Pancreas (tissue), 10 donors: ENCODE results near the gene FCGR3A. TPM values are rescaled to one million over a fixed set of nuclear protein-coding genes. Genes with fewer than 3 reads are reported as not detected.
A peak's percentile ranks its signal among the peaks of the same experiment; 100 is the strongest.
"Not testable (repeated sequence)": the region's sequence is repeated elsewhere in the genome, so short reads cannot be mapped to it uniquely, and the experiment has no call there.

ENCODE experiments used
- ATAC-seq, 4 donors: fragments of 200-7000 bp; cut with Tn5 transposase; one replicate each; pipeline versions ENCODE4 v1.8.0 to v1.9.1; 2020; ENCODE audit warnings: mild to moderate bottlenecking in 4 of 4, moderate library complexity in 4 of 4
- DNase-seq, 6 donors: peaks; one replicate each; pipeline ENCODE4 v3.0.0-alpha.2; 2020
- FAIRE-seq: peaks from 2 replicates; lab custom pipeline; 2012; peaks lifted over from hg19 to GRCh38; lab: Jason Lieb, UNC
- H3K27ac ChIP-seq, 4 donors: fragments of 200-600 bp; sonication (generic); 1 replicate in 3 of 4; 2 replicates in 1 of 4; pipeline versions ENCODE4 v1.5.0 to v1.8.0; 2020
- H3K27me3 ChIP-seq, 4 donors: fragments of 200-600 bp; one replicate each; pipeline ENCODE4 v1.8.0; 2021
- H3K36me3 ChIP-seq, 3 donors: fragments of 200-600 bp; sonication (generic) in 1 of 3; one replicate each; pipeline versions ENCODE4 v1.5.0 to v1.8.0; 2020 to 2021
- H3K4me1 ChIP-seq, 3 donors: fragments of 200-600 bp; one replicate each; pipeline ENCODE4 v1.8.0; 2021
- H3K4me3 ChIP-seq, 4 donors: fragments of 200-600 bp; sonication (generic) in 2 of 4; one replicate each; pipeline versions ENCODE4 v1.5.0 to v1.8.0; 2020 to 2021
- H3K9me3 ChIP-seq, 4 donors: fragments of 200-600 bp; one replicate each; pipeline ENCODE4 v1.8.0; 2021
- WGBS, 2 donors: extraction: QIAGEN DNeasy Blood & Tissue Kit; methylation state at CpG; one replicate each; pipeline ENCODE4 v1.1.7; 2013; 5-methylcytosine and 5-hydroxymethylcytosine counted together
- intact Hi-C, 3 donors: fragments of 100-400 bp; cut with DNase I; formaldehyde crosslinking; loops; one replicate each; pipeline versions ENCODE4 v1.11.1 to v1.14.2; 2022
- polyA plus RNA-seq, 2 donors: library from polyadenylated mRNA; stranded (reverse); fragments of 200-250 nt; gene quantifications; one replicate each; pipeline ENCODE4 v1.2.3, GENCODE V29; 2013
- total RNA-seq, 6 donors: library from RNA; stranded (reverse); fragmentation: NEBNext Ultra II Directional in 4 of 6; extraction: Animal tissue kit (Norgen Biotek cat#: 25700) in 4 of 6; gene quantifications; one replicate each; pipeline versions ENCODE4 v1.2.1 to v1.2.4, GENCODE V29; 2021 to 2023
- TF ChIP-seq, protein P1 (sequence below), 4 donors: fragments of 200-600 bp; sonication (generic) in 3 of 4; IDR thresholded peaks; one replicate each; pipeline versions ENCODE4 v1.5.0 to v1.8.0; 2021; ENCODE audit warnings: antibody characterized with exemption in 4 of 4
- donor health status: healthy with polysubstance abuse.
- donor health status: DM: no; HTN: no; CAD: no; lungs with moderate emphysema.
- donor health status: DM: no; HTN: no; CAD: no.
- donor health status: control.
- donor health status: control.
- donor health status: Bipolar disorder and iron deficiency.
- donor health status: DM: yes; HTN: yes; CAD: no.
- donor health status: DM: no; HTN: no; CAD: no.
- donor health status: DM: no; HTN: no; CAD: no.
- donor health status: DM: yes; HTN: yes; CAD: no.

Gene FCGR3A
- total RNA-seq (10 to 100 TPM in 2 of 6 donors, 1 to 10 TPM in 4; 2.0 to 23.1 (median 6.1) TPM), polyA plus RNA-seq (1 to 10 TPM; 2.3 to 2.4 TPM)

DNA sequence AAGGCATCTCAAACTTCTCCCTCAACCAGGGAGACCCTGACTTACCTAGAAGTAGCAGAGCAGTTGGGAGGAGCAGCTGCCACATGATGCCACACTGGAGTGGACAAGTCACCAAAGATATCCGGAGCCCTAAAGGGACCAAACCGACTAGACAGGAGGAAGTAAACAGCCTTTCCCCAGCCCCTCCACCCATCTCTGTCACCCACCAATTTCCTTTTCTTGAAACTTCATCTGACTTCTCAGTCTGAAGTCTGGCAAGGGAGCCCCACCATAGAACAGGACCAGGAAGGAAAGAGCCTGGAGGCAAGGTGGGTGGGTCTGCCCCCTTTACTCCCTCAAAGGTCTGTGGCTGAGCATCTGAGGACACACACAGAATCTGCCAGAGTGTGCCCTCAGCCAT, at the start of gene FCGR3A:
TSS of gene FCGR3A (minus strand) at position 167 of the 400 bp plus-strand sequence. CDS start at position 85, 82 bp downstream.
- no peak within 1 kb of the TSS for H3K27ac ChIP-seq
- FAIRE-seq (no peak), DNase-seq (no peak), ATAC-seq (peak in 1 of 4 donors; percentile 62)
- no peaks in the 10 kb centered on the region for H3K9me3 ChIP-seq
- 40 to 65% methylated on average over 2 of the region's 2 CpGs for WGBS, 2 donors
- TF ChIP-seq, protein P1, sequence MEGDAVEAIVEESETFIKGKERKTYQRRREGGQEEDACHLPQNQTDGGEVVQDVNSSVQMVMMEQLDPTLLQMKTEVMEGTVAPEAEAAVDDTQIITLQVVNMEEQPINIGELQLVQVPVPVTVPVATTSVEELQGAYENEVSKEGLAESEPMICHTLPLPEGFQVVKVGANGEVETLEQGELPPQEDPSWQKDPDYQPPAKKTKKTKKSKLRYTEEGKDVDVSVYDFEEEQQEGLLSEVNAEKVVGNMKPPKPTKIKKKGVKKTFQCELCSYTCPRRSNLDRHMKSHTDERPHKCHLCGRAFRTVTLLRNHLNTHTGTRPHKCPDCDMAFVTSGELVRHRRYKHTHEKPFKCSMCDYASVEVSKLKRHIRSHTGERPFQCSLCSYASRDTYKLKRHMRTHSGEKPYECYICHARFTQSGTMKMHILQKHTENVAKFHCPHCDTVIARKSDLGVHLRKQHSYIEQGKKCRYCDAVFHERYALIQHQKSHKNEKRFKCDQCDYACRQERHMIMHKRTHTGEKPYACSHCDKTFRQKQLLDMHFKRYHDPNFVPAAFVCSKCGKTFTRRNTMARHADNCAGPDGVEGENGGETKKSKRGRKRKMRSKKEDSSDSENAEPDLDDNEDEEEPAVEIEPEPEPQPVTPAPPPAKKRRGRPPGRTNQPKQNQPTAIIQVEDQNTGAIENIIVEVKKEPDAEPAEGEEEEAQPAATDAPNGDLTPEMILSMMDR (IDR thresholded peaks at IDR 0.05): no peak
- H3K4me1 ChIP-seq: no peaks in the 10 kb centered on the region
- no peaks in the 10 kb centered on the region for H3K36me3 ChIP-seq
- H3K4me3 ChIP-seq: no peak within 1 kb of the TSS
- no peaks in the 10 kb centered on the region for H3K27me3 ChIP-seq
- intact Hi-C loops: no loop called here

DNA sequence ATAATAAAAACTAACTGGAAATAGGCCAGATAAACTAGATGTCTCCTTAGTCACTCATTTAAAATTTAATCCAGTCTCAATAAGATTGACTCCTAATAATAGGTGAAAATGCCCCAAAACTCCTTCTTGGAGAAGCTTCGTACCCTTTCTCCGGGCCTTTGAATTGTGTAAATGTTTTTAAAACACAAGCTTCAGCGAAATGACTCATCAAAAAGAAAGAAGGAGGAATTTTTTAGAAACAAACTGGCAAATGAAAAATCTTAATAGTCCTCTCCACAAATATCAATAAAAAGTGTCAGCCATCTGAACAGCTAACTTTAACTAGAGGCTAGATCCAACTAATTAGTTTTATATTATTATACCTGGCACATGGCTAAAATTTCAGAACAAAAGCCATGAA, 47.5 kb upstream of the FCGR3A start:
- H3K36me3 ChIP-seq, H3K27ac ChIP-seq, H3K4me3 ChIP-seq, FAIRE-seq, H3K27me3 ChIP-seq, DNase-seq, ATAC-seq, intact Hi-C loops, H3K9me3 ChIP-seq, H3K4me1 ChIP-seq: not testable (repeated sequence)
- 81 to 96% methylated on average over 3 of the region's 3 CpGs for WGBS, 2 donors

DNA sequence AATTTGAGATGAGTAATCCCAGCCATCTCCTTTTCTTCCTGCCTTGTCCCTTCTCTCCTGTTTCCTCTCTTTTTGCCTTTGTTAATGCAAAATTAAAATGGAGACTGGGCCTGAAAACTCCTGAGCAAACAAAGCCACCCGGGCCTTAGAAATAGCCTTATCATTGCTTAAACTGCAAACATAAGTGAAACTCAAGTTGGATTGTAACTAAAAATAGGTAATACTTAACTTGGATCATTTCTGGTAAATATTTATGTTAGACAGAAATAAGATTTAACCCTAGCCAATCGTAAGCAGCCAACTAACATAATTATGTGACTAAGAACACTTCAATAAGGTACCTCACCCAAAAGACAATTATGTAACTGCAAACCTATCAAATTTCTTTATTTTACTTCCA, 46.0 kb upstream of the FCGR3A start:
- peak; percentile 30 to 76 (median 60) for ATAC-seq
- WGBS, 2 donors: 21 to 29% methylated on average over 2 of the region's 2 CpGs
- H3K27me3 ChIP-seq, H3K4me3 ChIP-seq, DNase-seq, H3K36me3 ChIP-seq, intact Hi-C loops, FAIRE-seq, H3K4me1 ChIP-seq, H3K9me3 ChIP-seq: not testable (repeated sequence)
- H3K27ac ChIP-seq: peak overlapping the region in 2 of 4 donors; percentile 33 to 50

DNA sequence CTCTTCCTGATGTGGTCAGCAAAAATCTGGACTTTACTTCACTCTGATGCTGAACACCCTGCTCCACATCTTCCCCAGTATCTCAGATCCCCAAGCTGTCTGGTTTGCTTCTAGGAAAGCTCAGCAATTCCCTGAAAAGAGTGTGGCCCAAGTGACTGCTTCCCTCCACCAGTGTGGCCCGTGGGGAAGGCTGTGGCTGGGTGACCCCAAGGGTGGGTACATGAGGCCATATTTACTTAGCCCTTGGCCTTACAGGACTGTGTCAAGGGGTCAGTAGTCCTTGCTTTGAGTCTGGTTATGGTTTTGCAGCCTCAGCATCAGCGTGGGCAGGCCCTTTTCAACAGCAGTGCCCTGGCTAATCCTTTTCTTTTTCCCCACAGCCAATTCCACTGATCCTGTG, 45.6 kb upstream of the FCGR3A start:
- ATAC-seq: peak in 2 of 4 donors; percentile 26 to 28
- H3K27ac ChIP-seq: peak overlapping the region in 2 of 4 donors; percentile 33 to 50
- 69 to 86% methylated on average over 2 of the region's 2 CpGs for WGBS, 2 donors
- intact Hi-C loops, H3K4me3 ChIP-seq, H3K4me1 ChIP-seq, DNase-seq, H3K9me3 ChIP-seq, H3K27me3 ChIP-seq, FAIRE-seq, H3K36me3 ChIP-seq: not testable (repeated sequence)

DNA sequence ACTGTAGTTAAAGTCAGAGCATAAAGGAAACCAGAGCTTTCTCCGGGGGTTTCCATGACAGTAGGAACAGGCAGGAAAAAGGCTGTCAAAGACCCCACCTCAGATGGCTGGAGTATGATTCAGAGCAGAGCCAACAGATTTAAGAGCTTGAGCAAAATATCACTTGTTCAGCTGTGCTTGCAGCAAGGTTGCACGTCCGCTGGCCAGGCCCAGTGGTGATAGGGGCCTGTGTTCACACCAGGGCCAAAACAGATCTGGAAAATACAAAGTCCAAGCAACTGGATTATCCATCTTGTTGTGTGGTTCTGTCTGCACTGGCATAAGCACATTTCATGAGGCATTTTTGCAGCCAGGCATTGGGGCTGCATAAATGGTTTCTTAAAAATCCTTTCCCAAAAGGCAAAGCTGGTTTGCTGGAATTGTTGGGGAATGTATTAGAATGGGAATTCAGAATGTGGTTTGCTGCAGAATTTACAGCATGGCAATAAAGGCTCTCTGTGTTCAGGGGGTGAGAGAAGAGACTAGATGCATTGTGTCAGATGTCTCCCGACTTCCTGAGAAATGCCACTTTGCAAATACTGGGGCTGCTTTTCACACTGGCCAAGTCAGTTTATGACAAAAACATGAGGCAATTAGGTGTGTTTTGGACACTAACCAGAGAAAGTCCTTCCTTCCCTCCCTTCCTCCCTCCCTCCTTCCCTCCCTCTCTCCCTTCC, 44.8 kb upstream of the FCGR3A start:
- H3K4me3 ChIP-seq, H3K9me3 ChIP-seq, H3K36me3 ChIP-seq, H3K27me3 ChIP-seq, H3K4me1 ChIP-seq, intact Hi-C loops, H3K27ac ChIP-seq, FAIRE-seq: not testable (repeated sequence)
- 43 to 52% methylated on average over 4 of the region's 4 CpGs for WGBS, 2 donors
- peak in 2 of 4 donors; percentile 24 to 25 for ATAC-seq
- DNase-seq: peak in 1 of 6 donors; percentile 58

DNA sequence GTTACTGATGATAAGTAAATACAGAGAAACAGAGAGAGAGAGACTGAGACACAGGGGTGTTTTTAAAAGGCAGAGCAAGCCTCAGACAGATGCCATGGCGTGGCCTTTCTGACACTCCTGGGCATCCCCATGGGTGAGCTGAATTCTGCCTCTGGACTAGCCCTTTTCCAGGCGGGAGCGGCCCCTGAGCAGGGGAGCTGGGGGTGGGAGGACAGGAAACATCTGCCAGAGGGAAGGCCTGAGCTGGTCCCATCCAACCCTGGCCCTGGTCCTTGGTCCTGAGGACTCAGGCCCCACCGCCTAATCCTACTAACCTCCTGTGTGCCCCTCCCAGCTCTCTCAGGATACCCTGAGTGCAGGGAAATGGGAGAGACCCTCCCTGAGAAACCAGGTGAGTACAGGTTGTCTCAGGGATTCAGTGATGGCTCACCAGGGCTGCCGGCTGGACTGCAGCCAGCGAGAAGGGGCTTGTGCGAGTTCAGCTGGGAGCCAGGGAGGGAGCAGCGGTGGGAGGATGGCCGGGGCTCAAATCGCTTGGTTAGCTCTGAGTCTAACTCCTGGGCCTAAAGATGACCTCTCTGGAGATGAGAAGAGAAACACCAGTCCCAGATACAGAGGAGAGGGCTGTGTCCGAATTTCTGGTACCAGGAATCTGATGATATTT, 43.6 kb upstream of the FCGR3A start:
- DNase-seq: peak in 2 of 6 donors; percentile 52 to 53
- H3K4me3 ChIP-seq, ATAC-seq, H3K4me1 ChIP-seq, intact Hi-C loops, H3K27me3 ChIP-seq, H3K36me3 ChIP-seq, H3K27ac ChIP-seq, H3K9me3 ChIP-seq, FAIRE-seq: not testable (repeated sequence)
- 86 to 87% methylated on average over 11 of the region's 11 CpGs for WGBS, 2 donors

DNA sequence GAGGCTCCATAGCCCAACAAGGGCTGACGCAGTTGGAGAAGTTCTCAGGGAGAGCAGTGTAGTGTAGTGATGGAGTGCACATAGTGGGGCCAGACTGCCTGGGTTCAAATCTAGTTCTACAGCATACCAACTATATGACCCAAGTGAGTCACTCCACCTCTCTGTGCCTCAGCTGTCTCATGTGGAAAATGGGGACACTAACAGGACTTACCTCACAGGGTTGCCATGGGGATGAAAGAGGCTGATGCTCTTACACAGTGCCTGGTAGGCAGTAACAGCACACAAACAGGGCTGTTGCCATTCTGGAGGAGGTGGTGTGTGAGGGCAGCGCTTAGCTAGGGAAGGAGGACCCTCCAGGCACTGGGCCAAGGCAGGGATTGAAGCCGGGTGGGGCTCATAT, 43.0 kb upstream of the FCGR3A start:
- WGBS, 2 donors: 42 to 47% methylated on average over 2 of the region's 3 CpGs
- H3K9me3 ChIP-seq, H3K4me3 ChIP-seq, ATAC-seq, H3K27ac ChIP-seq, H3K36me3 ChIP-seq, DNase-seq, intact Hi-C loops, H3K4me1 ChIP-seq, H3K27me3 ChIP-seq, FAIRE-seq: not testable (repeated sequence)

DNA sequence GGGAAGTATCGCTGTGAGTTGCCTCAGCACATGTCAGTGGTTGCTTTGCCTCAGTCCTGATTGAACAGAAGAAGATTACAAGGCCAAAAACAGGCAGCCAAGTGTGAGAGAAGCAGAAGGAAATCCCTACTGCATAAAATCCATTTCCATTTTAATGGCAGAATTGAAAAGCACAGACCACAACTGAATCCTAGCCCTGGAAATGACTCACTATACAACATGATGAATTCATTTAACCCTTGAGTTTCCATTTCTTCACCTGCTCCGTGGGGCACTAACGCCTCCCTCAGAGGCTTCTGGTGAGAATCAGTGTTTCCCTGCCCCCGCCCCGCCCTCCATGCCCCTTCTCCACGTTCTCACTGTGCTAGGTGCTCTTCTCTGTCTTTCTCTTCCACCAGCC, 40.3 kb upstream of the FCGR3A start:
- H3K4me1 ChIP-seq, H3K4me3 ChIP-seq, ATAC-seq, H3K9me3 ChIP-seq, H3K36me3 ChIP-seq, H3K27ac ChIP-seq, DNase-seq, intact Hi-C loops, FAIRE-seq, H3K27me3 ChIP-seq: not testable (repeated sequence)
- 37 to 60% methylated on average over 1 of the region's 6 CpGs for WGBS, 2 donors

DNA sequence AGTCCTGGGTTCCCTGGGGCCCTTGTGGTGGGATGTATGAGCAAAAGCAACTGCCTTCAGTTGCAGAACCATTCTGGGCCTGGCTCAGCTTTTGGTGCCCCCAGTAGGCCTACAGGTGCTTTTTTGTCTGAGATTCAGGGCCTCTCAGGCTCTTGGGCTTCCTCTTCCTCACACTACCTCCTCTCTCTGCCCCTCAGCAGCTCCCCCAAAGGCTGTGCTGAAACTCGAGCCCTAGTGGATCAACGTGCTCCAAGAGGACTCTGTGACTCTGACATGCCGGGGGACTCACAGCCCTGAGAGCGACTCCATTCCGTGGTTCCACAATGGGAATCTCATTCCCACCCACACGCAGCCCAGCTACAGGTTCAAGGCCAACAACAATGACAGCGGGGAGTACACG, 39.7 kb upstream of the FCGR3A start:
- DNase-seq, H3K27ac ChIP-seq, H3K9me3 ChIP-seq, H3K36me3 ChIP-seq, intact Hi-C loops, H3K4me3 ChIP-seq, H3K27me3 ChIP-seq, ATAC-seq, H3K4me1 ChIP-seq, FAIRE-seq: not testable (repeated sequence)
- 60 to 66% methylated on average over 7 to 8 of the region's 8 CpGs for WGBS, 2 donors

DNA sequence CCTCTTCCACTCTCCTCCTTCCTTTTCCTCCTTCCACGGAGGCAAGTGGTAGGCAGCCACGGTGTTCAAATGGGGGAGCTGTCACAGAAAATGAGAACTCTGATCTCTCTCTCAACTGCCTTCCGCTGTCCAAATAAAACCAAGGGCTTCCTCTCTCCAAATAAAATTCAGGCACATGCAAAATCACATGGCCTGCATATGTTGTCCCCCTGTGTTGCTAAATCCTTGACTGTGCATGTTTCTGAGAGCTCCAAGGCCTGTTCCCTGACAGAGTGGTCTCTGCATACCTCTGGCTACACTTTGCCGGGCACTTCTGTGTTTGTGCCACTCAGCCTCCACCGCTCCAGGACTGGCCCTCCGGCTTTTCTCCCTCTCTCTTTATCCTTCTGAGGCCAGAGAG, 39.0 kb upstream of the FCGR3A start:
- FAIRE-seq, H3K9me3 ChIP-seq, H3K4me3 ChIP-seq, H3K36me3 ChIP-seq, H3K27ac ChIP-seq, DNase-seq, intact Hi-C loops, H3K4me1 ChIP-seq, H3K27me3 ChIP-seq: not testable (repeated sequence)
- whole genome bisulfite sequencing, 2 donors: no CpG with 5 or more reads among the region's 6 CpGs
- ATAC-seq: peak in 1 of 4 donors; percentile 42

DNA sequence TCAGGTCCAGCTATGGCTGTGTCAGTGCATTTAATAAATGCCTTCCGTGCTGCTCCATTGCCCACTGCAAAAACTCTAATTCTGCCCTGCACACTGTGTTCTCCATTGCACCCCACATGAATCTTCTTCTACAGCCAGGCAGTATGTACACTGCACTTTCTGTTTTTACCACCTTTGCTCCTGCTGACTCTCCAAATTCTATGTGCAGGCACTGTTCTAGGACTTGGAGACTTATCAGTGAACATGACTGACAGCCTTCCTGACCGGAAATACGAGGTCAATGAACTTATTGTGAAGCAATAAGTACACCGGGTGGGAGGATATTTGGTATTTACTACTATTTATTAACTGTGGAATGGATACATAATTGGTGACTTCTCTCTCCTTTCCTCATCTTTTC, 33.3 kb upstream of the FCGR3A start:
- H3K9me3 ChIP-seq, ATAC-seq, H3K4me3 ChIP-seq, H3K4me1 ChIP-seq, H3K27ac ChIP-seq, FAIRE-seq, H3K27me3 ChIP-seq, intact Hi-C loops, H3K36me3 ChIP-seq, DNase-seq: not testable (repeated sequence)
- WGBS, 2 donors: no CpG with 5 or more reads among the region's 4 CpGs
